DMS153 (cell line): ENCODE measurements around the gene SLC7A1.

Experiments used
- DNase-seq: peaks from one replicate; lab custom pipeline; 2025; lab: John Stamatoyannopoulos, UW

Gene SLC7A1

DNA sequence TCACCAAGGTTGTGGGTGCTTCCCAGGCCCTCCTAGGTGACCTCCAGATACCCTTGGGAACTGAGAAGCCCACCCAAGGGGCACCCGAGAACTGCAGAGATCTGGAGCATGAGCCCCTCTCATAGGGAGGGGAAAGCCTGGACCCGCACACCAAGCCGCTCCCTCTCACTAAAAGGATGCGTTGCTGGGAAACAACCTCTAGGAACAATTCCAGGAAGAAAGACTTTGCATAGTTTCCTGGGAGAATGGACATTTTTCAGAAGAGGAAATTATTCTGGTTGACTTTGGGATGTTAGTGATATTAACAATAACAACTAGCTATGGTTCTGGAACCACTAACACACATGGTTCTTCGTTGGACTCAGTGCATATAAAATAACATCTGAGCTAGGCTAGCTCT lies 64.6 kb downstream of the SLC7A1 start:
- no peak for DNase-seq

DNA sequence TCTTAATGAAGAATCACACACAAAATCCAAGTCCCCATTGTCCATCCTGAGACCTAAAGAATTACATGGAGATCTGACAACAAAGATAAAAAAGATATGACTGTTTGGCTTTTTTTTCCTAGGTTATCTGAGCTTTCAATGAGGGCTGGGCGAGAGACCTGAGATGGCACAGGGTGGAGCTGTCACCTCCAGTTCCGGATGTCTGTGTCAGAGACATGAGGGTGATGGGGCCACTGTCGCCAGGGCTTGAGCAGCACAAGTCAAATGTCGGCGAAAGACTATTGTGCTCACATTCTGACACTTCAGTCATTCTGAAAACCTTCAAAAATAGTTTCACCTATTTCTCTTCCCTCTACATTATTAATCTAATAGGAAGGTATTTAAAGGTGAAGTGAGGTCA lies 65.7 kb downstream of the SLC7A1 start:
- no peak for DNase-seq

DNA sequence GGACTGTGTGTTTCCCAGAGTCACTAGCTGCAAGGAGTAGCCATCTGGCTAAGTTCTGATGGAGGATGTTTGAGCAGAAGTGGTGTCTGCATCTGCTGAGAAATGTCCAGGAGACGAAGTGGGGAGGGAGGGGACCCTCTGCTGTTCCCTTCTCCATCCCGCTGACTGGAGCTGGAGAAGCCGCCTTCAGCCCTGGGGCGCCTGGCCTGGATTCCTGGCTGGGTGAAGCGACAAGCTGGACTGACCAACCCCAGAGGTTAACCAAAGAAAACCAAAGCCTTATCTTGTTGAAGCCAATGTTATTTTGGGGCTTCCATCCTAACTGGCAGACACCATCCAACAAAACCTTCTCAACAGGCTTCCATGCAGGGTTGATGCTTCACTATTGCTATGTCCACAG lies 67.6 kb downstream of the SLC7A1 start:
- no peak for DNase-seq

DNA sequence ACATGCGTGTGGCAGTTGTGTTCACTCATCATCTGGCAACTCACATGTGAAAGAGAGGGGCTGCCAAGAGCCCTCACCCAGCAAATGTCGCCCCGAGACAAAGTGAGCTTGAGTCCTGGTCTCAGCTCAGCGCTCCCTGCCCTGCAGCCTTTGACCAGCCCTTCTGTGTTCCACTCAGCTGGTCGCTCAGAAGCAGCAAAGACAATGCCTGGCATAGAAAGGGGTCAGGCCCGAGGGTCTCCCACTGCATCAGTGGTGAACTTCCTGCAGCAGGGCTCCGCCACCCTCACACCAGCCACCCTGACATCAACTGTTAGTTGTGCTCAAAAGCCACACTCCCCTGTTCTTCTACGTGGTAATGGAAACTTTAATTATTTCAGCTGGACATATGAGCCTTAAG lies 68.0 kb downstream of the SLC7A1 start:
- DNase-seq = no peak

DNA sequence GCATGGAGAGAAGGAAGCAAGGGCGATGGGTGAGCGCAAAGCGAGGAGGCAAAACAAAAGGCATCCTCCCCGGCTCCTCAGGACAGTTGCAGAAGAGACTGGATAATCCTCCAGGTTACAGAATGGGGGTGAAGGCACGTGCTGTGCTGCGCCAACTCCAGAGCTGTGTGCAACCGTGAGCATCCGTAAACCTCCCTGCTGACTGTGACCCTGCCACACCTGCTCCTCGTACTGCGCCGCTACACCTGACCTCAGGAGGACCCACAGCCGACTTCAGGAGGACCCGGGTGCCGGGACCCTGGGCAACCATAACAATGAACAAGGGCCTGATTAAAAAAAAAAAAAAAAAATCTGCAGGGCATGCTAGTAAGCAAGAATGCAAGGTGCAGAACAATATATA lies 68.7 kb downstream of the SLC7A1 start:
- DNase-seq = no peak

DNA sequence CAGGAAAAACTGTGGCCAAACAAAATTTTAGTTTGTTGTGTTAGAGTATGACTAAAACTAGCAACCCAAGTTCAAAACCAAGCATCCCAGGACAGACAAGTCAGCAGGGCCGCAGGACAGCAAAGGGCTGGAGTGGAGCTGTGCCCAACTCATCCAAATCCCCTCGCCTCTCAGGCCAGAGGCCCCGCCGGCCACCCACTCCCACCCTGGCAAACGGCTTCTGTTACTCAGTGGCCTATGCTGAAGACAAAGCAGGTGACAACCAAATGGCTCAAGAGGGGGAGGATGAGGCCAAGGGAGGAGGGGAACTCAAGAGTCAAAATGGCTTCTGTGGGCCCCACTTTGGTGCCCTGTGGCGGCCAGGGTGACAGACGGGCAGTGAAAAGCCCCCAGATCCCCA lies 69.7 kb downstream of the SLC7A1 start:
- no peak for DNase-seq

DNA sequence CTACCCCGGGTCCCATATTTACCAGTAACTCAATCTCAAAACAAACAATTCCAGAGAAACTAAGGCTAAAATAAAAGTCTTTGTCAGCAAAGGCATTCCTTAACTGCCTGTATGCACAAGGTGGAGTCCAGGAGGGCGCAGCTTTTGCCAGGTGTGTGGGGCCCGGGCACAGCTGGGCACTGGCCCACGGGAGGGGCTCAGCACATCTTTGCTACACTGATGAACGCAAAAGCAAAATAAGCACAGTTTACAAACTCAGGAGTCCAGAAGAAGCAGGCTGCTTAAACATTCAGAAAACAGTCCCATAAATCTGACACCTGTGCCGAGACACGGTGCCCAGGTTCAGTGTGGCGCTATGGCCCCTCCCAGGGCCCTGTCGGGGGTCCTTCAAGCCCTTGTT lies 70.8 kb downstream of the SLC7A1 start:
- no peak for DNase-seq

DNA sequence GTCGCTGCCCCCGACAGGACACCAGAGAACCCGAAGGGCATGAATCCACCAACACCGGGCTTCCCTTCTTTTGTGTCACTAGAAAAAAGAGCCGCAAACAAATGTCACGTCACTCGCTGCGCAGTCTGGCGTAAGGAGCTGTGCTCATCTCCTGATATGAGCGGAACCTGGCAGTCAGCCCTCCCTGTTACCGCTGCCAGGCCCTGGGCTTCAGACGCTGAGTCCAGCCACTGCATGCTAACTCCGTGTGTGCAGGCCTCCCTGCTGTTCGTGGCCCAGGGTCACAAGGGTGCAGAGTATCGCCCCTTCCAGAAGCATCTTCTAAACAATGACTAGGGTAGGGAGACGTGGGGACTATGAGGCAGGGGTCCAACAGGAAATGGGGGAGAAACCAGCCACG lies 71.3 kb downstream of the SLC7A1 start:
- no peak for DNase-seq

DNA sequence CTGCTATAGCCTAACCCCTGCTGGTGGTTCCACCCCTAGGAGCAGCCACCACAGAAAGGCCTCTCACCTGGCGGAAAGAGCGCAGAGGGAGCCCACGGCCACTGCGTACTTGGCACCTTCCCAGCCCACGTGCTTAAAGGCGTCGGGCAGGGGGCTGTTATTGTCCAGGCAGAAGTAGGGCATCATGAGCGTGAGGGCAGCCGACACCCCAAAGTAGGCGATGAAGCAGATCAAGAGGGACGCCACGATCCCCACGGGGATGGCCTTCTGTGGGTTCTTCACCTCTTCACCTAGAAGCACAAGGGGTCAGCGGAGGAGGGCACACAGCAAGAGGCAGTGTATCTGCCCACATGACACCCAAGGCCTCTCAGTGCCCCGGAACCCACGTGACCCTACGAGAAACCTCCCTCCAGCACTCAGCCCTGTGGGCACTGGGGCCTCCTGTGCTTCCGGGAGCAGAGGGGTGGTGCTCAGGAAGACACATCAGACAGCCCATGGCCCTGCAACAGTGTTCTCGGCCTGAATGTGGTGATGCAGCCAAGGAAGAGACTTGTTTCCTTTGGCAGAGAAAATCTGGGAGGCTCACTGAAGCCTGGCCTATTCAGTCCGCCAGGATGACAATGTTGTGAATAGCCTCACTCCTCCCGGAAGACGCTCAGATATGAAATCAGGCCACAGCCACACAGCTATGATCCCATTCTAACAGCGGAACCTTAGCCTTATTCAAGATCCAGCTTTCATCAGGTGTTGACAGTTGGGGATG lies 72.1 kb downstream of the SLC7A1 start:
- no peak for DNase-seq

DNA sequence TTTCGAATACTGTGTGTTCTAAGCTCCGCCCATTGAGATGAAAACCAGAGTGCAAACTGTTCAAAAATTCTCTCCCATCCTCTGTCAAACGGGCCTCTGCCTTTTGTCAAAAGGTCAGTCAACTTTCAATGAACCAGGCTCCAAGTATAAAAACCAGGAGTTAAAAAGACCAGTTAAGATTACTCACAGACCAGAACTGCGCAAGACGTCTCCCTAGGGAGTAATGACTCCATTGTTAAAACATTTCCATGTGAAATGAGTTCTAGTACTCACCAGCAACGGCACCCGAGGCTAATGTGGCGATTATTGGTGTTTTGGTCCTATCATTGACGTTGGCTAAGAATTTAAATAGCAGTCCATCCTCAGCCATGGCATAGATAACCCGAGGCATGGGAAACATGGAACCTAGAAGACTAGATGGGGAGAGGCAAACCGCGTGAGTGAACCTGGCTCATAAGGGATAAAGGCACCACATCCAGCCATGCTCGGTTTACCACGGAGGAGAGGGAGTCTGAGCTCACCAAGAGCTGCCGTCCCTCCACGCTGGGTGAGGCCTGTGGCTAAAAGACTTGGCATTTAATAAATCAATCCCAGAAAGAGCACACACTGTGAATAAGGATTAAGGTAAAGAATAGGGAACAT lies 73.3 kb downstream of the SLC7A1 start:
- no peak for DNase-seq

DNA sequence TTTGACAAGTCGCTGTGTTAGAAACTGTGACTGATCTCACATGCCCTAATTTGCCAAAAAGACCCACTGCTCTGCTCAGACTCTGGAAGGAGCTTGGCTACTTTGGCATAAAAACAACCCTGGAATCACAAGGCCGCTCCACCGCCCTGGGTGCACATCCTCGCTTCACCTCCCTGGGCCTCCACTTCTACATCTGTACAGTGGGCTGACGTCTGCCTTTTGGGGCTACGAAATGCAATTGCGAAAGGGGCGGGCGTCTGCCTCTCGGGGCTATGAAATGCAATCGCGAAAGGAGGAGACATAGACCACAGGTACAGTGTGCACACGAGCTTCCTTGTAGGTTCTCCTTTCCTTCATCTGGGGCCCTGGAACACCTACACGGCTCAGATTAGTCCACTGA lies 74.2 kb downstream of the SLC7A1 start:
- DNase-seq = no peak

DNA sequence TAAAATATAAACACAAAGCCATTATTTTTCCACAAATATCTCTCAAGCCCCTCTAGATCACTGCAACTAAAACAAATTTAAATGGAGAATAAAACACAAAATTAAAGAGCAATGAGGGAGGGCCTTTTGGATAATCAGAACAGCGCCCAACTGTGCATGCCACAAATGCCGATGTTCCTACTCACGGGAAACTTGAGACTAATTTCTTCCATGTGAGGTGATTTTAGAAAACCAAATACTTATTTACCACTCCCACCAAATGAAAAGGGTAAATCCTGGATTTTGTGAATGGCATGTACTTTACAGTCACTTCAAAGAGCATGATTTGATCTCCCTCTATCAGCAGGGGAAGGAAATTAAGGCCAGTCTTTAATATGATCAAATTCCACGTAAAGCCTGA lies 74.8 kb downstream of the SLC7A1 start:
- DNase-seq = no peak

DNA sequence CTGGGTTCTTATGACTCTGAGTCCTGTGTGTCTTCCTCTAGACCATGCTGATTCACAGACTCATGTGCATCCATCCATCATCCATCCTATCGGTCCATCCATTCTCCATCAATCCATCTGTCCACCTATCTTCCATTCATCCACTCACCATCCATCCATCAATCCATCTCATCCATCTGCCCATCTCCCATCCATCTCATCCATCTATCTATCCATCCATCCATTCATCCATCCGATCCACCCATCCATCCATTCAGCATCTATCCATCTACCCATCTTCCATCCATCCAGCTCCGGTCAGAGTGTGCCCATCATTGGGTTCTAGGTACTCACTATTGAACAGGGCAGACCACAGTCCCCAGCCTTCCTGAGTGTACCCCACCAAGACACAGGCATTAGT lies 75.6 kb downstream of the SLC7A1 start:
- DNase-seq = no peak

DNA sequence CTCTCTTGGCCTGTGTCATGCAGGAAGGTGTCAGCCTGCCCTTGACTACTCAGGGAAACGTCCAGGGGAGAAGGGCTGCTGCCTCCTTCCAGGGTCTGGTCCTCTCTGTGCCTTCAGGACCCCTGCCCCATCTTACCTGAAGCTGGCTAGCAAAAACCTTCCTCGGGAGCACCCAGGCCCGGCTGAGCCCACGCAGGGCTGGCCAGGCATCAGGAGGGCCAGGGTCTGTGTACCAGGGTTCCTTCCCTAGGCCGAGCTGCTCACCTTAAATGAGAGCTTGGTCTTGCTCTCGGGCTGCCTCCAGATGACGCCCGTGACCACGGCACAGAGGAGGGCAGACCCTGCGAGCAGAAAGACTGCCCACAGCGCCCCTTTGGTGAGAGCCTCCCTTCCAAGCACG lies 78.6 kb downstream of the SLC7A1 start:
- DNase-seq = no peak

DNA sequence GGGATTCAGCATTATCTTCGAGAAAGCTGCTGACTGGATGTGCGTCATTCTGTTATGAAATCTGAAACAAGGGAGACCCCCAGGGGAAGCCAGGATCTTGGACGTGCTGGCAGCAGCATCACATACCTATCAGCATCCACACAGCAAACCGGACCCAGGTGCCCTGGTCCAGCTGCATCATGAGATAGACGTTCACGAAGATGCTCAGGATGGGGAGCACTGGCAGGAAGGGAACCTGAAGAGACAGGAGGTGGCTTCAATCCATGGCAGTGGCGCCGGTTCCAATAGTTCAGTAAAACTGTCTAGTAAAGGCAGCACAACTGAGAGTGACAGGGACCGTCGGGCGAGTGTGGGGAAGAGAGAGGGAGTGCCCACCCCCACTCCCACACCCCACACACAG lies 79.5 kb downstream of the SLC7A1 start:
- DNase-seq = no peak

DNA sequence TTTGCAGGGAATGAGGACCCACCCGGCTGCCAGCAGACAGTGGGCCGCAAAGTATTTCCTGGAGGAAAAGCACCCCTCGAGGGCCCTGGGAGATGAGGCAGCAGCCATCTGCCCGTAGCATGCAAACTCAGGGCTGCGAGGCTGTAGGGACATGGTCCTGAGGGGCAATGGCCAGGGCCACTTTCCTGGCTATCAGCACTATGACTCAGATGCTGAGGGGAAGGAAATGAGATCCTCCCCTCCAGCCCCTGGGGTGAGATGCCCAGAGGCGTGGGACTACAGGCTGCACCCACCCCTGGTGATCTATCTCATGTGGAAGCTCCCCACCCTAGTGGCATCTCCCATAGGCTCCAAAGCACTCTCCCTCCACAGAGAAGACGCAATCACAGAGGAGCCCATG lies 80.1 kb downstream of the SLC7A1 start:
- no peak for DNase-seq

DNA sequence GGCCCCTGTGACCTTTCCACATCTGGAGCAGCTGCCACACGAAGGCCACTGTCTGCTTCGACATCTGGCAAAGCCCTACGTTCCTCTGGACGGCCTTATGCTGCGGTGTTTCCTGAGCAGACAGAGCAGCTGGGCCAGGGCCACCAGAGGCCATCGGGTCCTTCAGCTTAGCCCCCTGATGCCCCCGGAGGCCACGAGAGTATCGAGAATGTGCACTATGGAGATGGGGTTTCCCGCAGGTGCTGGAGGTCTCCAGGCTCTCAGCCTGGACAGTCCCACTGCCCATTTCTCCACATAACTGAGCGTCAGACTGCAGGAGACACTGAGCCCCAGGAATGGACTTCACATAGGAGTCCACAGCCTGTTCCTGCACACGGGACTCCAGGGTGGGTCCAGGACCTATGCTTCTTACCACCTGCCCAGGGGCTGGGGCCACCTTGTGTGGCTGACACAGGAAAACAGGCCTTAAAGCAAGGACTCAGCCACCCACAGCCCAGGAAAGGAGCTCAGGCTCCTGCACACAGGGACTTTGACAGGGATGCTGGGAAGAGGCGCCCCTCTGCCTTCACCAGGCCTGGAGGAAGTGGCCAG lies 80.7 kb downstream of the SLC7A1 start:
- no peak for DNase-seq

DNA sequence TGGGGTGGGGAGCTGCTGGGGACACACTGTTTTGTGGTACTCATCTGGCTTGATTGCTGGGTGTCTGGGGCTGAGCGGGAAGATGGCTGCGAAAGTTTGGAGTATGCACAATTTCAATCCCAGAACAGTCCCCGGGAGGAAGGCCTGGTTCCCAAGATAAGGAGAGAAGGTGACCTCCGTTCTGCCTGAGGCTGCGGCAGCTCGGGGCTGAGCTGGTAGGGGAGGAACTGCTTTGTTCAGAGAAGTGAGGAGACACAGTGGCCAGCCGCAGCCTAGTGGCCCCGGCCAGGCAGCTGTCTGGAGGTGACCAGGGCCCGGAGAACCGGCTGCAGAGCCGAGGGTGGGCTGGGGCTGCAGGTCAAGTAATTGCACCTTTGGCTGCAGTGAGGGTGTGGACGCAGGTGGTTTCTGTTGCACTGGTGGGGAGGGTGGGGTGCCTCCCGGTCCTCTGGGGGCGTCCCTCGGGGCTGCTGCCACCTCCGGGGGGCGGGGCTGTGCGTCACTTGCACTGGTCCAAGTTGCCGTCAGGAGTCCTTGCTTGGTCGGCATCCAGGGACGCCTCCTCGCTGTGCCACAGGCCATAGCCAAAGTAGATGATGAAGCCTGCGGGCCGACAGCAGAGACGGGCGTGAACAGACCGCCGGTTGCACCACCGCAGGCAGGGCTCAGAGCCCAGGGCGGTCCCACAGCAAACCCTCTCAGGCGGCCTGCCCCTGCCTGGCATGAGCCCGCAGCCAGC lies 81.3 kb downstream of the SLC7A1 start:
- DNase-seq = no peak

DNA sequence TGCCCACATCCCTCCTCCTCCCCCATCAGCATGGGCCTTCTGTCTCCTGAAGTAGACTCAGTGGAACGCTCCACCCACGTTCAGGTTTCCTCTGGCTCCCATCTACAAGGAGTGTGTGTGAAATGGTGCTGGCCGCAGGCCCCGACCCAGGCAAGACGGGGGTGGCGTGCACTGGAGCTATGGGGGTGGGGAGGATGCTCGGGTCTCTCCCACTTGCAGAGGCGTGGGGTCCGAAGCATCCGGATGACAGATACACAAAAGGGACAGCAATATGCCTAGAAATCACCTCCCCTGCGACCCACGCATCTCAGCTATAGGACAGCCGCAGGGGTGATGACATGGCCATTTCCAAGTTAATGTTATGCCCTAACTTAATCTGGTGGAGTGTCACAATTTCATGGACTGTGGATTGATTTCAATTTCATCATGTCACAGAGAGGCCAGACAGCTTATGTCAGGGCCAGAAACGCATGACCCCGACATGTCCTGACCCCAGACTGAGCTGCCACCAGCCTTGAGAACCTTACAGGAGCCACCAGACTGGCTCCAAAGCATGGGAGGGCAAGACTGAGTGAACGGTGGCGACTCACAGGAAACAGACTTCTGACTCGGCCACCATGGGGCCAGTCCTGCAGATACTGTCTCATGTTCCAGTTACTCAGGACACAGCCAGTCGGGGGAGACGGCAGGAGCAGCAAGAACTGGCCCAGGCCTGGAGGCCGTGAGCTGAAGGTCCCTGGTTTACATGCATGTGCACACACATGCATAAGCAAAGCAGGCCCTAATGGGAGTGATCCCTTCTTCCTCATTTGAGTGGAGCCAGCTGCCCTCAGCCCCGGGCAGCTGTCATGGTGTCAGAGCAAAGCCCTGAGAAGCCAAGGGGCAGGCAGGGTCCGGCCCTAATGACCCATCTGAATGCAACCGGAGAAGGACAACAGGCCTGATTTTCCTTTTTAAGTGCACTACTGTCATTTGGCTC lies 82.2 kb downstream of the SLC7A1 start:
- no peak for DNase-seq

DNA sequence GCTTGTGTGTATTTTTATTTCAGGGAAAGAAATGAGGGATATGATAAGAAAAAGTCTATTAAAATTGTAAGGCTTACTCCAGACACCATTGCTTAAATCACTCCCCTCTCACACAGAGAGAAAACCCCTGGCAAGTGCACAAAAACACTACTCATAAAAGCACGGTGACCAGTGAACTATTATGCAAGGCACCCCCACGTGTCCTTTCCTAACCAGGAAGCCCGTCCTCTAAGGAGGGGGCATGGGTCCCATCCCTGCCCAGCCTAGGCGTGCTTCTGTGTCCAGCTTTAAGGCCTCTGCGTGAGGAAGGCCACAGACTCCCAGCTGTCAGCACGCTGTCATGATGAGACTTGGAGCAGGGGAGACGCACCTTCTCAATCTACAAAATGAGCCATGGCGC lies 83.5 kb downstream of the SLC7A1 start:
- no peak for DNase-seq

DNA sequence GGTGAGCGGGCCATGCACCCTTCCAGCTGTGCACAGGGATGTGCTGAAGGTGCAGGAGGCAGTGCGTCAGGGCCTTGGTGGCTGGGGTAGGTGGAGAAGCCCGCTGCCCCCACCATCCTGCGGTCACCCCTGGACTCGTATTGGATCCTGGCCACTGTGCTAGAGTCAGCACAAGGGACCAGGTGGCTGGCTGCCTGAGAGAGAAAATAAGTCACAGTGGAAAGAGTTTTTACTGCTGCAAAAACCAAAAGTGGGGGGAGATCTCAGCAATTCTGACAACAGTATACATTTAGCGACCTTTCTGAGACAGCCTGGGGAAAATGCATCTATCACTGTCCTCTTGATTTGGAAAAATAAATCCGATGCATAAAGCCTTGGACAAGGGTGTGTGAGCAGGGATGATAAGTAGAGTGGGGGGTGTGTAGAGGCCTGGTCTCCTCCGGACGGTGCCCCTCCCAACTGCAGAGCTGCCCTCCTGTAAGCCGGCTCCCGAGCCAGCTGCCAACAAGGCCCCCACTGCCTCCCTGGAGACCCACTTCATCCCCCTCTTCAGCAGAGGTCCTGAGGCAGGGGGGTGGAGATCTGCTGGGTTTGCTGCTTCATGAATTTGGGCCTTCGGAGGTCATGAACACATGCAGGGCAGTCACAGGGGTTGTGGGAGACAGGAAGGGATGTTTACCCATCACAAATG lies 84.2 kb downstream of the SLC7A1 start:
- no peak for DNase-seq
